Globus pallidus (tissue), 1 donor: ENCODE measurements around the gene PRELID3B.

Source experiments
- DNase-seq: peaks from one replicate; pipeline ENCODE4 v3.0.0-alpha.2; 2015; ENCODE audit warnings: low spot score

Gene PRELID3B

GRCh38 chr20:58994390-58995159 is 48.0 kb downstream of the PRELID3B start:
- no peak for DNase-seq

GRCh38 chr20:58993332-58994248 is 49.0 kb downstream of the PRELID3B start:
- no peak for DNase-seq

GRCh38 chr20:58992911-58993310 is 49.7 kb downstream of the PRELID3B start:
- DNase-seq = no peak

- peak; percentile 28 for DNase-seq
Observed at GRCh38 chr20:58991715-58992114, 50.9 kb downstream of the PRELID3B start.

GRCh38 chr20:58990651-58991445 is 51.7 kb downstream of the PRELID3B start:
- DNase-seq = peak; percentile 33

GRCh38 chr20:58989196-58989595 is 53.4 kb downstream of the PRELID3B start:
- no peak for DNase-seq

- DNase-seq = no peak
Observed at GRCh38 chr20:58988565-58988882, 54.1 kb downstream of the PRELID3B start.

GRCh38 chr20:58987790-58988564 is 54.6 kb downstream of the PRELID3B start:
- no peak for DNase-seq

- DNase-seq = no peak
Observed at GRCh38 chr20:58986968-58987517, 55.5 kb downstream of the PRELID3B start.

- no peak for DNase-seq
Observed at GRCh38 chr20:58986286-58986967, 56.2 kb downstream of the PRELID3B start.

GRCh38 chr20:58985656-58986055 is 56.9 kb downstream of the PRELID3B start:
- no peak for DNase-seq

GRCh38 chr20:58984691-58985090 is 57.9 kb downstream of the PRELID3B start:
- DNase-seq = no peak
